DOHH2 (cell line): ENCODE results near the gene AQP1.

Experiments
- H3F3A ChIP-seq: fragments of 200-600 bp; sonication (generic), shearing (Covaris generic); 2 replicates; pipeline ENCODE4 v1.6.0; 2016; ENCODE audit warnings: antibody characterized with exemption, mild to moderate bottlenecking; ENCODE audit not compliant: control insufficient read depth, insufficient read depth
- H3K27ac ChIP-seq: fragments of 200-600 bp; sonication (generic); 2 replicates; pipeline ENCODE4 v1.5.1; 2014; ENCODE audit warnings: low read depth, mild to moderate bottlenecking, low read length, moderate library complexity
- H3K27me3 ChIP-seq: fragments of 200-600 bp; sonication (generic); 2 replicates; pipeline ENCODE4 v1.6.1; 2014; ENCODE audit warnings: mild to moderate bottlenecking, low read length, mixed read lengths; ENCODE audit not compliant: control insufficient read depth
- H3K36me3 ChIP-seq: fragments of 200-600 bp; sonication (generic); 2 replicates; pipeline ENCODE4 v1.6.1; 2014; ENCODE audit warnings: mild to moderate bottlenecking, low read length, moderate library complexity, mixed read lengths; ENCODE audit not compliant: control insufficient read depth
- H3K4me1 ChIP-seq: fragments of 200-600 bp; sonication (generic); 2 replicates; pipeline ENCODE4 v1.6.1; 2014; ENCODE audit warnings: mild to moderate bottlenecking, low read length, mixed read lengths; ENCODE audit not compliant: control insufficient read depth
- H3K4me2 ChIP-seq: fragments of 200-600 bp; sonication (generic); 2 replicates; pipeline ENCODE4 v1.6.0; 2014; ENCODE audit warnings: mild to moderate bottlenecking, low read length, moderate library complexity
- H3K4me3 ChIP-seq: fragments of 200-600 bp; sonication (generic); 2 replicates; pipeline ENCODE4 v1.5.1; 2014; ENCODE audit warnings: mild to moderate bottlenecking, low read length, mixed read lengths
- H3K79me2 ChIP-seq: fragments of 200-600 bp; sonication (generic); 2 replicates; pipeline ENCODE4 v1.6.1; 2014; ENCODE audit warnings: mild to moderate bottlenecking, low read length, mixed read lengths; ENCODE audit not compliant: control insufficient read depth
- H3K9me2 ChIP-seq: fragments of 200-600 bp; sonication (generic); replicated peaks from 2 replicates; pipeline ENCODE4 v1.6.1; 2014; ENCODE audit warnings: mild to moderate bottlenecking, low read length, mixed read lengths; ENCODE audit not compliant: control insufficient read depth
- H3K9me3 ChIP-seq: fragments of 200-600 bp; sonication (generic); 2 replicates; pipeline ENCODE4 v1.6.1; 2014; ENCODE audit warnings: antibody characterized with exemption, low read length, mixed read lengths; ENCODE audit not compliant: control insufficient read depth, insufficient read depth
- H4K20me1 ChIP-seq: fragments of 200-600 bp; sonication (generic); 2 replicates; pipeline ENCODE4 v1.6.0; 2014; ENCODE audit warnings: low read depth, mild to moderate bottlenecking, antibody characterized with exemption, low read length, moderate library complexity; ENCODE audit not compliant: control insufficient read depth, insufficient read depth
- EZH2phosphoT487 ChIP-seq: fragments of 200-600 bp; sonication (generic); IDR thresholded peaks from 2 replicates; pipeline ENCODE4 v1.6.1; 2017; ENCODE audit warnings: borderline replicate concordance, mild to moderate bottlenecking, antibody characterized with exemption, low read length, moderate library complexity, mixed read lengths
- TF ChIP-seq, protein P1 (sequence below): fragments of 200-600 bp; sonication (generic); IDR thresholded peaks from one replicate; pipeline ENCODE4 v1.5.1; 2014; ENCODE audit warnings: antibody characterized with exemption, mild to moderate bottlenecking, low read depth, low read length; ENCODE audit not compliant: poor library complexity, severe bottlenecking

Gene AQP1

DNA sequence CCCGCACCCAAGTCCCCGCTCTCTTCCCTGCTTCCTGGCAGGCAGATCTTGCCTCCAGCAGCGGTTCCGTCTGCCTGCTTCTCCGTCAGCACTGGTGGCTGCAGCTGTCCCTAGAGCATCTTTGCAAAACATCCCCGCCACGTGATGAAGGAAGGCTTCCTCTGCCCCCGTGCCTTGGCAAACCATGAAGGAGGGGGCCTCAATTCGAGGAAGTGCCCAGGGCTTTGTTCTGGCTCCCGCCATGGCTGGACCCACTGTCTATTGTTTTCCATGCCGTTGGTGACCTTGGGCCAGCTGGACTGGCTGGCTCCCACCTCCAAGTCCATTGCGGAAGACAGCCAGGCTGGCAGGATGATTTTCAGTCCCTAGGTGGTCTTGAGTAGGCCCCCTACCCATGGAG lies 13.2 kb upstream of the AQP1 start:
- Histone ChIP-seq H3K4me1 (no peaks in the 10 kb centered on the region), H3K9me3 (no peaks in the 10 kb centered on the region), H3K79me2 (no peaks in the 10 kb centered on the region), H3K27me3 (peaks cover 4% of the 10 kb centered on the region; the same call in 1 of the 2 replicates), H3K4me2 (no peak overlapping the region), H3K9me2 (no peaks in the 10 kb centered on the region), H3F3A (no peaks in the 10 kb centered on the region), H4K20me1 (no peaks in the 10 kb centered on the region), H3K4me3 (no peak overlapping the region), H3K27ac (no peak overlapping the region), H3K36me3 (no peaks in the 10 kb centered on the region)
- TF ChIP-seq EZH2phosphoT487, result no peak
- TF ChIP-seq, protein P1, sequence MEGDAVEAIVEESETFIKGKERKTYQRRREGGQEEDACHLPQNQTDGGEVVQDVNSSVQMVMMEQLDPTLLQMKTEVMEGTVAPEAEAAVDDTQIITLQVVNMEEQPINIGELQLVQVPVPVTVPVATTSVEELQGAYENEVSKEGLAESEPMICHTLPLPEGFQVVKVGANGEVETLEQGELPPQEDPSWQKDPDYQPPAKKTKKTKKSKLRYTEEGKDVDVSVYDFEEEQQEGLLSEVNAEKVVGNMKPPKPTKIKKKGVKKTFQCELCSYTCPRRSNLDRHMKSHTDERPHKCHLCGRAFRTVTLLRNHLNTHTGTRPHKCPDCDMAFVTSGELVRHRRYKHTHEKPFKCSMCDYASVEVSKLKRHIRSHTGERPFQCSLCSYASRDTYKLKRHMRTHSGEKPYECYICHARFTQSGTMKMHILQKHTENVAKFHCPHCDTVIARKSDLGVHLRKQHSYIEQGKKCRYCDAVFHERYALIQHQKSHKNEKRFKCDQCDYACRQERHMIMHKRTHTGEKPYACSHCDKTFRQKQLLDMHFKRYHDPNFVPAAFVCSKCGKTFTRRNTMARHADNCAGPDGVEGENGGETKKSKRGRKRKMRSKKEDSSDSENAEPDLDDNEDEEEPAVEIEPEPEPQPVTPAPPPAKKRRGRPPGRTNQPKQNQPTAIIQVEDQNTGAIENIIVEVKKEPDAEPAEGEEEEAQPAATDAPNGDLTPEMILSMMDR, result no peak

DNA sequence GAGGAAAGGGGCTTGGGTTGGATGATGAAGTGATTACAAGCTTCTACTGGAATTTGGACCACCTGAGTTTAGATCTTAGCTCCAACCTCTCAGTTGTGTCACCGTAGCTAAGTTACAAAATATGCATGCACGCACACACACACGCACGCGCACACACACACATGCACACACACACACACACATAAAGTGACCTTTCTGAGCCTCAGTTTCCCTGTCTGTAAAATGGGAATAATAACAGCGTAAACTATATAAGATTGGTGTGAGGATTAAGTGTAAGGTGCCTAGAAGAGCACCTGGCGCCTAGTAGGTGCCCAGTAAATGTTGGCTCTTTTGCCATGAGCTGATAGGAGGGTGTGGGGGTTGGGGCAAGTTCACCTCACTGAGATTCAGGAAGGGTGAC lies 12.6 kb upstream of the AQP1 start:
- Histone ChIP-seq H4K20me1 (no peaks in the 10 kb centered on the region), H3K27ac (no peak overlapping the region), H3K9me2 (no peaks in the 10 kb centered on the region), H3K9me3 (no peaks in the 10 kb centered on the region), H3K27me3 (peaks cover 4% of the 10 kb centered on the region; the same call in 1 of the 2 replicates), H3K79me2 (no peaks in the 10 kb centered on the region), H3K4me2 (no peak overlapping the region), H3K36me3 (no peaks in the 10 kb centered on the region), H3K4me1 (no peaks in the 10 kb centered on the region), H3F3A (no peaks in the 10 kb centered on the region), H3K4me3 (no peak overlapping the region)
- no peak for TF ChIP-seq EZH2phosphoT487
- TF ChIP-seq, protein P1, result no peak

DNA sequence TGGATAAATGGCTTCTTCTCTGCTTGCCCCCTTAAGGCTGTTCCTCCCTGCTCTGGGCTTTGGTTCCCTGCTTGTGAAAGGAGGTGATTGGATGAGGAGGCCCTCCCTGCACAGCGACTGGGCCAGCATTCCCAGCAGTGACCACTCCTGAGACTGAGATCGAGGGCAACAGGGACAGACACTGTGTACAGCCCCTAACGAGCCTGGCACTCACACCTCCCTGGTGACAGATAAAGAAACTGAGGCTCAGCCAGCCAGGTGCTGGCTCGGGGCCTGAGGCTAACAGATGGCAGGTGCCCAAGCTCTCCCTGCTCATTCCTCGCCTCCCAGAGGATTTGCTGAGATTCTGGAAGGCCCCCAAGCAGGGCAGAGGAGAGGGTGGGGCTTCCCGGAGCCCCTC lies 12.0 kb upstream of the AQP1 start:
- H3K9me2 ChIP-seq, result no peaks in the 10 kb centered on the region
- no peak overlapping the region for H3K4me3 ChIP-seq
- no peaks in the 10 kb centered on the region for H3F3A ChIP-seq
- TF ChIP-seq, protein P1, result no peak
- no peak for TF ChIP-seq EZH2phosphoT487
- no peaks in the 10 kb centered on the region for H4K20me1 ChIP-seq
- H3K9me3 ChIP-seq, result no peaks in the 10 kb centered on the region
- H3K27ac ChIP-seq, result no peak overlapping the region
- no peak overlapping the region for H3K4me2 ChIP-seq
- no peaks in the 10 kb centered on the region for H3K4me1 ChIP-seq
- H3K27me3 ChIP-seq, result 0 out of 2 replicates have a peak, but pooled peaks cover under 1% of the 10 kb centered on the region
- H3K36me3 ChIP-seq, result no peaks in the 10 kb centered on the region
- H3K79me2 ChIP-seq, result no peaks in the 10 kb centered on the region

DNA sequence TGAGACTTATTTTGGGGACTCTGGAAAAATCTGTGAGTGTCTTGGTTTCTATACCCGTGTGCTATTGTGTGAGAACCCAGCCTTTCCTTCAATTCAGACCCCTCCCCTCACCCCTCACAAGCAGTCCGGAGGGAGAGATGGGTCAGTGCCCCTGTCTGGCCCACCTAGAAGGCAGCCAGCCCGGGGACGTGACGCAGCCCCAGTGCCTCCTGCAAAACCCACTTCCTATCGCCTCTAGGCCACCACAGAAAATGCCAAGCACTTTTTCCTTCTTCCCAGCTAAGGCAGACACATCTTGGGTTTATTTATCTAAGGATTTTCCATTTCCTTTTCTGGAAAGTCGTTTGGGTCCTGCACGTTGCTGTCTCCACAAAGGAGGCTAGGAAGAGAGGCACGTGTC lies 11.6 kb upstream of the AQP1 start:
- TF ChIP-seq, protein P1, result no peak
- no peak for TF ChIP-seq EZH2phosphoT487
- Histone ChIP-seq H3K4me2 (no peak overlapping the region), H3K79me2 (no peaks in the 10 kb centered on the region), H3K27ac (no peak overlapping the region), H3K4me1 (no peaks in the 10 kb centered on the region), H3F3A (no peaks in the 10 kb centered on the region), H3K27me3 (no peaks in the 10 kb centered on the region), H3K4me3 (no peak overlapping the region), H4K20me1 (no peaks in the 10 kb centered on the region), H3K9me2 (no peaks in the 10 kb centered on the region), H3K9me3 (no peaks in the 10 kb centered on the region), H3K36me3 (no peaks in the 10 kb centered on the region)
